SK-N-SH (cell line): ENCODE data around the gene OR4K1. TPM values are rescaled to one million over a fixed set of nuclear protein-coding genes. Genes with fewer than 3 reads are reported as not detected.

Experiments used
- CTCF ChIA-PET: fragments of 300-600, 350-600 bp; formaldehyde crosslinking; extraction: SDS; loops from one replicate; lab custom pipeline; 2021; lab: Yijun Ruan, JAX
- POLR2A ChIA-PET: fragments of 350-600 bp; sonication (Branson Sonifier 250); formaldehyde crosslinking; extraction: SDS; loops from one replicate; lab custom pipeline; 2020; ENCODE audit warnings: antibody characterized with exemption, inconsistent platforms; lab: Yijun Ruan, JAX
- DNase-seq: peaks from one replicate; pipeline ENCODE4 v3.0.0; 2012
- H2AFZ ChIP-seq: fragments of 200-600 bp; sonication (generic); 2 replicates; pipeline ENCODE4 v1.8.1; 2016; ENCODE audit warnings: antibody characterized with exemption, mild to moderate bottlenecking, low read depth
- H3F3A ChIP-seq: fragments of 200-600 bp; sonication (generic); replicated peaks from 2 replicates; pipeline ENCODE3; 2016; ENCODE audit warnings: antibody characterized with exemption, mild to moderate bottlenecking; ENCODE audit not compliant: insufficient read depth
- H3K27ac ChIP-seq, 2 experiments: fragments of 200-500 bp in 1 of 2; fragments of 200-600 bp in 1 of 2; sonication (Bioruptor generic) in 1 of 2; sonication (generic), shearing (Covaris generic) in 1 of 2; 2 replicates each; pipeline versions ENCODE4 v1.5.1 to v1.6.1; 2014 to 2016; ENCODE audit warnings: low read depth in 2 of 2, inconsistent platforms in 1 of 2, low read length in 1 of 2, mild to moderate bottlenecking in 1 of 2, mixed read lengths in 1 of 2
- H3K27me3 ChIP-seq: fragments of 200-600 bp; sonication (generic), shearing (Covaris generic); 2 replicates; pipeline ENCODE4 v1.6.1; 2016; ENCODE audit warnings: mixed run types; ENCODE audit not compliant: insufficient read depth
- H3K36me3 ChIP-seq, 2 experiments: fragments of 200-500 bp in 1 of 2; fragments of 200-600 bp in 1 of 2; sonication (Bioruptor generic) in 1 of 2; sonication (generic) in 1 of 2; replicated peaks in 1 of 2; 2 replicates each; pipeline versions ENCODE3 to v1.5.1; 2014 to 2016; ENCODE audit warnings: low read length in 1 of 2, mild to moderate bottlenecking in 1 of 2; ENCODE audit not compliant: insufficient read depth in 2 of 2, control insufficient read depth in 1 of 2
- H3K4me1 ChIP-seq, 2 experiments: fragments of 200-500 bp in 1 of 2; fragments of 200-600 bp in 1 of 2; sonication (Bioruptor generic) in 1 of 2; sonication (generic), shearing (Covaris generic) in 1 of 2; 2 replicates each; pipeline versions ENCODE4 v1.5.1 to v1.6.1; 2014 to 2016; ENCODE audit warnings: low read depth in 1 of 2, low read length in 1 of 2, mixed run types in 1 of 2; ENCODE audit not compliant: insufficient read depth in 2 of 2, control insufficient read depth in 1 of 2
- H3K4me2 ChIP-seq: fragments of 200-600 bp; sonication (generic), shearing (Covaris generic); 2 replicates; pipeline ENCODE4 v1.6.1; 2017; ENCODE audit warnings: mixed run types
- H3K4me3 ChIP-seq, 2 experiments: fragments of 200-500 bp in 1 of 2; fragments of 200-600 bp in 1 of 2; sonication (Bioruptor generic) in 1 of 2; sonication (generic), shearing (Covaris generic) in 1 of 2; 2 replicates each; pipeline versions ENCODE4 v1.5.1 to v1.8.1; 2014 to 2016; ENCODE audit warnings: low read depth in 2 of 2, inconsistent platforms in 1 of 2, low read length in 1 of 2, mild to moderate bottlenecking in 1 of 2, mixed read lengths in 1 of 2, moderate library complexity in 1 of 2
- H3K79me2 ChIP-seq: fragments of 200-600 bp; sonication (generic); 2 replicates; pipeline ENCODE4 v1.8.1; 2017; ENCODE audit warnings: mild to moderate bottlenecking; ENCODE audit not compliant: insufficient read depth
- H3K9ac ChIP-seq: fragments of 200-600 bp; sonication (generic); 2 replicates; pipeline ENCODE4 v1.6.1; 2017; ENCODE audit warnings: mixed run types
- H3K9me2 ChIP-seq: fragments of 200-600 bp; sonication (generic); 2 replicates; pipeline ENCODE4 v1.6.1; 2017; ENCODE audit warnings: mixed run types
- H3K9me3 ChIP-seq: fragments of 200-600 bp; sonication (generic); 2 replicates; pipeline ENCODE4 v1.6.1; 2017; ENCODE audit warnings: mixed run types, mild to moderate bottlenecking, moderate library complexity
- H4K20me1 ChIP-seq: fragments of 200-600 bp; sonication (generic); 2 replicates; pipeline ENCODE4 v1.6.1; 2017; ENCODE audit warnings: mild to moderate bottlenecking, mixed run types; ENCODE audit not compliant: insufficient read depth
- CHD2 ChIP-seq: fragments of 150-350 bp; IDR thresholded peaks from 2 replicates; pipeline ENCODE4 v1.6.1; 2018; ENCODE audit warnings: low read length; ENCODE audit not compliant: partially characterized antibody
- ELF1 ChIP-seq: IDR thresholded peaks from 2 replicates; pipeline ENCODE4 v1.4.0; 2012
- EP300 ChIP-seq, 2 experiments: IDR thresholded peaks; 2 replicates each; pipeline versions ENCODE4 v1.4.0 to v1.6.1; 2012; ENCODE audit warnings: borderline replicate concordance in 1 of 2, low read depth in 1 of 2, low read length in 1 of 2
- FOSL2 ChIP-seq: IDR thresholded peaks from 2 replicates; pipeline ENCODE4 v1.4.0; 2012; ENCODE audit warnings: low read depth, mild to moderate bottlenecking, moderate library complexity, borderline replicate concordance
- FOXJ3 ChIP-seq: sonication (generic); formaldehyde crosslinking; IDR thresholded peaks from 2 replicates; pipeline ENCODE4 v1.5.1; 2020; ENCODE audit warnings: mild to moderate bottlenecking, missing genetic modification reagents
- FOXM1 ChIP-seq: IDR thresholded peaks from 2 replicates; pipeline ENCODE4 v1.4.0; 2012; ENCODE audit warnings: low read depth, mild to moderate bottlenecking
- GATA2 ChIP-seq: sonication (generic); formaldehyde crosslinking; IDR thresholded peaks from 2 replicates; pipeline ENCODE4 v1.5.0; 2020; ENCODE audit warnings: mild to moderate bottlenecking, missing genetic modification reagents
- MXI1 ChIP-seq: IDR thresholded peaks from 2 replicates; pipeline ENCODE4 v1.6.1; 2012; ENCODE audit warnings: mild to moderate bottlenecking, low read depth, low read length, improper control_type of control experiment
- NFIC ChIP-seq: IDR thresholded peaks from 2 replicates; pipeline ENCODE4 v1.4.0; 2012; ENCODE audit warnings: borderline replicate concordance
- NRF1 ChIP-seq: IDR thresholded peaks from 2 replicates; pipeline ENCODE4 v1.6.1; 2012; ENCODE audit warnings: low read depth, mild to moderate bottlenecking, low read length
- RFX5 ChIP-seq: IDR thresholded peaks from 2 replicates; pipeline ENCODE4 v1.6.1; 2012; ENCODE audit warnings: mild to moderate bottlenecking, improper control_type of control experiment, low read length
- RXRA ChIP-seq: IDR thresholded peaks from 2 replicates; pipeline ENCODE4 v1.4.0; 2012; ENCODE audit warnings: low read depth, mild to moderate bottlenecking, borderline replicate concordance
- SIN3A ChIP-seq: IDR thresholded peaks from 2 replicates; pipeline ENCODE4 v1.6.1; 2012; ENCODE audit warnings: low read depth, mild to moderate bottlenecking, low read length, moderate library complexity, borderline replicate concordance
- SMC3 ChIP-seq: IDR thresholded peaks from 2 replicates; pipeline ENCODE4 v1.6.1; 2012; ENCODE audit warnings: low read depth, low read length, improper control_type of control experiment
- WGBS: methylation state at CpG from one replicate; pipeline ENCODE4 v1.1.6; 2017; ENCODE audit warnings: low lambda C conversion rate; 5-methylcytosine and 5-hydroxymethylcytosine counted together
- polyA plus RNA-seq, 3 experiments: library from polyadenylated mRNA; depleted of rRNA; stranded (reverse); fragments of >200 nt; gene quantifications; 2 replicates each; pipeline ENCODE4 v1.2.3, GENCODE V29; 2012
- TF ChIP-seq, protein P1 (sequence below): fragments of 200-600 bp; sonication (generic); IDR thresholded peaks from 2 replicates; pipeline ENCODE4 v1.6.1; 2017; ENCODE audit warnings: antibody characterized with exemption, mild to moderate bottlenecking, moderate library complexity
- TF ChIP-seq, protein P2 (sequence below): IDR thresholded peaks from 2 replicates; pipeline ENCODE4 v1.4.0; 2012; ENCODE audit warnings: low read depth
- TF ChIP-seq, protein P3 (sequence below): fragments of 150-350 bp; IDR thresholded peaks from 2 replicates; pipeline ENCODE4 v1.6.1; 2017; ENCODE audit warnings: antibody characterized with exemption, low read length, low read depth, borderline replicate concordance
- TF ChIP-seq, protein P4 (sequence below): IDR thresholded peaks from 2 replicates; pipeline ENCODE4 v1.6.1; 2012; ENCODE audit warnings: mild to moderate bottlenecking, low read depth, low read length, moderate library complexity
- TF ChIP-seq, protein P5 (sequence below): fragments of 150-350 bp; IDR thresholded peaks from 2 replicates; pipeline ENCODE4 v1.6.1; 2016; ENCODE audit warnings: mild to moderate bottlenecking, low read depth, low read length

Gene OR4K1
- polyA plus RNA-seq, 1 of the 3 experiments (the other 2 are of a cell fraction): not detected

DNA sequence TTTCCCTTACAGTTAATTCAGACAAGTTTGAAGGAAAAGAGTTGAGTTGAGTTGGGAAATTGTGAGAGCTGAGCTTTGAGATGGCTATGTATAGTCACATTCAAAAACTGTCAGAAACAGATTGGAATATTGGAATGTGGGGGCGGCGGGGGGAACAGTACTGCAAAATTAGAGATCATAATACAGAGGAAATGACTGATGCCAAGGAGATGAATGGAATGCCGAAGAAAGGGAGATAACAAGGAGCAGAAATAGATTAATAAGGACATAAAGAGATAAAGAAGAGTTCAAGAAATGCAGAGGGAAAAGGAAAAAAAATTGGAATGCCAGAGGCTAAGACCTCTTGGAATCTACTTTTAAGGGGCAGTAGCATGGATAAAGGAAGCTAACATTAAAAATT is 13.5 kb upstream of the OR4K1 start:
- POLR2A ChIA-PET: no interaction called here
- Histone ChIP-seq H3K4me3 (no peak overlapping the region), H3K9ac (no peak overlapping the region), H3K79me2 (no peaks in the 10 kb centered on the region), H3K4me1 (no peaks in the 10 kb centered on the region), H3K9me3 (no peaks in the 10 kb centered on the region), H3K4me2 (no peak overlapping the region), H3F3A (no peaks in the 10 kb centered on the region), H3K36me3 (no peaks in the 10 kb centered on the region), H4K20me1 (no peaks in the 10 kb centered on the region), H3K9me2 (no peaks in the 10 kb centered on the region), H3K27ac (no peak overlapping the region), H2AFZ (no peak overlapping the region), H3K27me3 (no peaks in the 10 kb centered on the region)
- 3% methylated on average over 3 of the region's 3 CpGs for WGBS
- CTCF ChIA-PET: no interaction called here
- no peak for DNase-seq
- TF ChIP-seq, protein P1, sequence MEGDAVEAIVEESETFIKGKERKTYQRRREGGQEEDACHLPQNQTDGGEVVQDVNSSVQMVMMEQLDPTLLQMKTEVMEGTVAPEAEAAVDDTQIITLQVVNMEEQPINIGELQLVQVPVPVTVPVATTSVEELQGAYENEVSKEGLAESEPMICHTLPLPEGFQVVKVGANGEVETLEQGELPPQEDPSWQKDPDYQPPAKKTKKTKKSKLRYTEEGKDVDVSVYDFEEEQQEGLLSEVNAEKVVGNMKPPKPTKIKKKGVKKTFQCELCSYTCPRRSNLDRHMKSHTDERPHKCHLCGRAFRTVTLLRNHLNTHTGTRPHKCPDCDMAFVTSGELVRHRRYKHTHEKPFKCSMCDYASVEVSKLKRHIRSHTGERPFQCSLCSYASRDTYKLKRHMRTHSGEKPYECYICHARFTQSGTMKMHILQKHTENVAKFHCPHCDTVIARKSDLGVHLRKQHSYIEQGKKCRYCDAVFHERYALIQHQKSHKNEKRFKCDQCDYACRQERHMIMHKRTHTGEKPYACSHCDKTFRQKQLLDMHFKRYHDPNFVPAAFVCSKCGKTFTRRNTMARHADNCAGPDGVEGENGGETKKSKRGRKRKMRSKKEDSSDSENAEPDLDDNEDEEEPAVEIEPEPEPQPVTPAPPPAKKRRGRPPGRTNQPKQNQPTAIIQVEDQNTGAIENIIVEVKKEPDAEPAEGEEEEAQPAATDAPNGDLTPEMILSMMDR: no peak
- no peak for TF ChIP-seq CHD2
- TF ChIP-seq MXI1: no peak
- TF ChIP-seq RXRA: no peak
- TF ChIP-seq, protein P2, sequence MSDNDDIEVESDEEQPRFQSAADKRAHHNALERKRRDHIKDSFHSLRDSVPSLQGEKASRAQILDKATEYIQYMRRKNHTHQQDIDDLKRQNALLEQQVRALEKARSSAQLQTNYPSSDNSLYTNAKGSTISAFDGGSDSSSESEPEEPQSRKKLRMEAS: no peak

DNA sequence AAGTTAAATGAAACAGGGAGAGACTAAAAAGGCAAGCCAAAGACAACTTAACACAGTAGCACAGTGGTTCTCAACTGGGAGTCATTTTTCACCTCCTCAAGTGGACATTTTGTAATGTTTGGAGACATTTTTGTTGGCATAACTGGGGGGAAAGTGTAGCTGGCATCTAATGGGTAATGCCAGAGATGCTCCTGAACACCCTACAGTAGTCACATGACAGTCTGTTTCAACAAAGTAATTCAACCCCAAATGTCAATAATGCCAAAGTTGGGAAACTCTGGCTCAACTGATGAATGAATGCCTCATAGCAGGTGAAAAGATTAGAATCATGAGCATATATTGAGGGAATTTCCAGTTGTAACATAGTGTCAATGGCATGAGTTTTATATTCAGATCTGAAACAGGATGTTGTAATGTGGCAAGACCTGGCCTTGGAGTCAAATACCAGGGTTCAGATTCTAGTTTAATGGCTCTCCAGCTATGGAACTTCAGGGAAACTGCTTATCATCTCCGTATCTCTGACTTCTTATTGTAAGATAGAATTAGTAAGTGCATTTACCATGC is 12.7 kb upstream of the OR4K1 start:
- Histone ChIP-seq H3K36me3 (no peaks in the 10 kb centered on the region), H3K9ac (no peak overlapping the region), H2AFZ (no peak overlapping the region), H3F3A (no peaks in the 10 kb centered on the region), H3K27me3 (no peaks in the 10 kb centered on the region), H3K9me3 (no peaks in the 10 kb centered on the region), H3K4me1 (no peaks in the 10 kb centered on the region), H3K4me2 (no peak overlapping the region), H3K9me2 (no peaks in the 10 kb centered on the region), H3K27ac (no peak overlapping the region), H4K20me1 (no peaks in the 10 kb centered on the region), H3K79me2 (no peaks in the 10 kb centered on the region), H3K4me3 (no peak overlapping the region)
- ChIA-PET POLR2A (no interaction called here), CTCF (no interaction called here)
- TF ChIP-seq EP300 (IDR thresholded peaks at IDR 0.05; ENCODE audit: borderline replicate concordance in 1 of 2, low read depth in 1 of 2, low read length in 1 of 2) (no peak), NFIC (no peak), FOXJ3 (CRISPR knock-in tag) (no peak), MXI1 (no peak), CHD2 (no peak), SMC3 (no peak), RFX5 (no peak), FOSL2 (no peak), ELF1 (no peak), GATA2 (CRISPR knock-in tag) (no peak), SIN3A (no peak), FOXM1 (no peak), NRF1 (no peak)
- TF ChIP-seq, protein P3, sequence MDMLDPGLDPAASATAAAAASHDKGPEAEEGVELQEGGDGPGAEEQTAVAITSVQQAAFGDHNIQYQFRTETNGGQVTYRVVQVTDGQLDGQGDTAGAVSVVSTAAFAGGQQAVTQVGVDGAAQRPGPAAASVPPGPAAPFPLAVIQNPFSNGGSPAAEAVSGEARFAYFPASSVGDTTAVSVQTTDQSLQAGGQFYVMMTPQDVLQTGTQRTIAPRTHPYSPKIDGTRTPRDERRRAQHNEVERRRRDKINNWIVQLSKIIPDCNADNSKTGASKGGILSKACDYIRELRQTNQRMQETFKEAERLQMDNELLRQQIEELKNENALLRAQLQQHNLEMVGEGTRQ: no peak
- TF ChIP-seq, protein P4, sequence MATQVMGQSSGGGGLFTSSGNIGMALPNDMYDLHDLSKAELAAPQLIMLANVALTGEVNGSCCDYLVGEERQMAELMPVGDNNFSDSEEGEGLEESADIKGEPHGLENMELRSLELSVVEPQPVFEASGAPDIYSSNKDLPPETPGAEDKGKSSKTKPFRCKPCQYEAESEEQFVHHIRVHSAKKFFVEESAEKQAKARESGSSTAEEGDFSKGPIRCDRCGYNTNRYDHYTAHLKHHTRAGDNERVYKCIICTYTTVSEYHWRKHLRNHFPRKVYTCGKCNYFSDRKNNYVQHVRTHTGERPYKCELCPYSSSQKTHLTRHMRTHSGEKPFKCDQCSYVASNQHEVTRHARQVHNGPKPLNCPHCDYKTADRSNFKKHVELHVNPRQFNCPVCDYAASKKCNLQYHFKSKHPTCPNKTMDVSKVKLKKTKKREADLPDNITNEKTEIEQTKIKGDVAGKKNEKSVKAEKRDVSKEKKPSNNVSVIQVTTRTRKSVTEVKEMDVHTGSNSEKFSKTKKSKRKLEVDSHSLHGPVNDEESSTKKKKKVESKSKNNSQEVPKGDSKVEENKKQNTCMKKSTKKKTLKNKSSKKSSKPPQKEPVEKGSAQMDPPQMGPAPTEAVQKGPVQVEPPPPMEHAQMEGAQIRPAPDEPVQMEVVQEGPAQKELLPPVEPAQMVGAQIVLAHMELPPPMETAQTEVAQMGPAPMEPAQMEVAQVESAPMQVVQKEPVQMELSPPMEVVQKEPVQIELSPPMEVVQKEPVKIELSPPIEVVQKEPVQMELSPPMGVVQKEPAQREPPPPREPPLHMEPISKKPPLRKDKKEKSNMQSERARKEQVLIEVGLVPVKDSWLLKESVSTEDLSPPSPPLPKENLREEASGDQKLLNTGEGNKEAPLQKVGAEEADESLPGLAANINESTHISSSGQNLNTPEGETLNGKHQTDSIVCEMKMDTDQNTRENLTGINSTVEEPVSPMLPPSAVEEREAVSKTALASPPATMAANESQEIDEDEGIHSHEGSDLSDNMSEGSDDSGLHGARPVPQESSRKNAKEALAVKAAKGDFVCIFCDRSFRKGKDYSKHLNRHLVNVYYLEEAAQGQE: no peak
- TF ChIP-seq, protein P5, sequence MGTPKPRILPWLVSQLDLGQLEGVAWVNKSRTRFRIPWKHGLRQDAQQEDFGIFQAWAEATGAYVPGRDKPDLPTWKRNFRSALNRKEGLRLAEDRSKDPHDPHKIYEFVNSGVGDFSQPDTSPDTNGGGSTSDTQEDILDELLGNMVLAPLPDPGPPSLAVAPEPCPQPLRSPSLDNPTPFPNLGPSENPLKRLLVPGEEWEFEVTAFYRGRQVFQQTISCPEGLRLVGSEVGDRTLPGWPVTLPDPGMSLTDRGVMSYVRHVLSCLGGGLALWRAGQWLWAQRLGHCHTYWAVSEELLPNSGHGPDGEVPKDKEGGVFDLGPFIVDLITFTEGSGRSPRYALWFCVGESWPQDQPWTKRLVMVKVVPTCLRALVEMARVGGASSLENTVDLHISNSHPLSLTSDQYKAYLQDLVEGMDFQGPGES: no peak
- WGBS: 4% methylated on average over 1 of the region's 1 CpG
- no peak for DNase-seq
